HepG2 (cell line): ENCODE data around the gene PFKL. TPM values are rescaled to one million over a fixed set of nuclear protein-coding genes. Genes with fewer than 3 reads are reported as not detected.

Experiments used
- ATAC-seq: fragments of 200-7000 bp; cut with Tn5 transposase; 3 replicates; pipeline ENCODE4 v1.9.1; 2020; ENCODE audit warnings: mild to moderate bottlenecking, moderate library complexity
- BruUV-seq: library from RNA; stranded (reverse); fragments of 400-500 nt; replicated peaks from 2 replicates; lab custom pipeline; 2021; lab: Mats Ljungman, UMichigan
- CTCF ChIA-PET: fragments of 300-600 bp; formaldehyde crosslinking; extraction: SDS; loops from one replicate; lab custom pipeline; 2021; ENCODE audit warnings: low total read pairs, inconsistent platforms, low intra/inter-chr PET ratio; lab: Yijun Ruan, JAX
- POLR2A ChIA-PET: fragments of 350-600 bp; sonication (Branson Sonifier 250); formaldehyde crosslinking; loops from one replicate; lab custom pipeline; 2020; ENCODE audit warnings: antibody characterized with exemption, inconsistent platforms; lab: Yijun Ruan, JAX
- DNase-seq: peaks from one replicate; pipeline ENCODE4 v3.0.0-alpha.2; 2015; ENCODE audit warnings: low spot score
- FAIRE-seq: peaks from 3 replicates; lab custom pipeline; 2011; peaks lifted over from hg19 to GRCh38; lab: Jason Lieb, UNC
- H2AFZ ChIP-seq: one replicate; pipeline ENCODE4 v1.6.1; 2011; ENCODE audit warnings: low read length, inconsistent platforms
- H3K27ac ChIP-seq: fragments of 300-600 bp; 3 replicates; pipeline ENCODE4 v1.8.0; 2011; ENCODE audit warnings: mixed run types, mild to moderate bottlenecking, mixed read lengths, low read length, inconsistent platforms; ENCODE audit not compliant: insufficient read depth; ENCODE audit errors: extremely low read length
- H3K27me3 ChIP-seq, 2 experiments: fragments of 200-600 bp in 1 of 2; 2 replicates in 1 of 2; 3 replicates in 1 of 2; pipeline versions ENCODE4 v1.6.0 to v1.8.0; 2011; ENCODE audit warnings: low read length in 2 of 2, mild to moderate bottlenecking in 2 of 2, moderate library complexity in 2 of 2, inconsistent platforms in 1 of 2; ENCODE audit not compliant: insufficient read depth in 2 of 2, control insufficient read depth in 1 of 2
- H3K36me3 ChIP-seq, 2 experiments: fragments of 200-600 bp in 1 of 2; replicated peaks in 1 of 2; 2 replicates in 1 of 2; 3 replicates in 1 of 2; pipeline versions ENCODE4 v1.5.1 to v1.8.0; 2011; ENCODE audit warnings: low read length in 2 of 2, inconsistent platforms in 1 of 2; ENCODE audit not compliant: insufficient read depth in 2 of 2, control insufficient read depth in 1 of 2
- H3K4me1 ChIP-seq: 2 replicates; pipeline ENCODE4 v1.5.1; 2012; ENCODE audit warnings: low read length, inconsistent platforms; ENCODE audit not compliant: insufficient read depth
- H3K4me2 ChIP-seq: 2 replicates; pipeline ENCODE4 v1.6.0; 2011; ENCODE audit warnings: low read depth, low read length, inconsistent platforms
- H3K4me3 ChIP-seq, 3 experiments: fragments of 200-600 bp in 1 of 3; sonication (generic), shearing (Covaris generic) in 1 of 3; replicated peaks in 1 of 3; 2 replicates each; pipeline ENCODE4 v1.5.1; 2011 to 2016; ENCODE audit warnings: low read length in 3 of 3, inconsistent platforms in 2 of 3, low read depth in 2 of 3, mild to moderate bottlenecking in 2 of 3, control low read depth in 1 of 3, mixed read lengths in 1 of 3; ENCODE audit not compliant: insufficient read depth in 1 of 3
- H3K79me2 ChIP-seq: one replicate; pipeline ENCODE4 v1.6.1; 2011; ENCODE audit warnings: low read length, inconsistent platforms; ENCODE audit not compliant: insufficient read depth
- H3K9ac ChIP-seq: 2 replicates; pipeline ENCODE4 v1.6.0; 2011; ENCODE audit warnings: mild to moderate bottlenecking, low read depth, low read length, inconsistent platforms; ENCODE audit not compliant: insufficient read depth
- H3K9me3 ChIP-seq: 2 replicates; pipeline ENCODE4 v1.5.1; 2012; ENCODE audit warnings: mild to moderate bottlenecking, low read length
- H4K20me1 ChIP-seq: 2 replicates; pipeline ENCODE4 v1.6.0; 2011; ENCODE audit warnings: inconsistent platforms, mild to moderate bottlenecking, low read length, moderate library complexity; ENCODE audit not compliant: insufficient read depth
- NFKB2 ChIP-seq: sonication (generic); formaldehyde crosslinking; IDR thresholded peaks from 2 replicates; pipeline ENCODE4 v1.4.0; 2020; ENCODE audit warnings: missing genetic modification reagents, borderline replicate concordance
- PATZ1 ChIP-seq: sonication (generic); formaldehyde crosslinking; IDR thresholded peaks from 2 replicates; pipeline ENCODE4 v1.4.0; 2020; ENCODE audit warnings: missing genetic modification reagents
- PITX1 ChIP-seq: sonication (generic); formaldehyde crosslinking; IDR thresholded peaks from 2 replicates; pipeline ENCODE4 v1.5.1; 2020; ENCODE audit warnings: mild to moderate bottlenecking, missing genetic modification reagents
- RFX5 ChIP-seq: IDR thresholded peaks from 2 replicates; pipeline ENCODE4 v1.6.1; 2011; ENCODE audit warnings: low read depth, low read length, improper control_type of control experiment
- TBX2 ChIP-seq: sonication (generic); formaldehyde crosslinking; IDR thresholded peaks from 2 replicates; pipeline ENCODE4 v1.5.0; 2020; ENCODE audit warnings: missing genetic modification reagents, mild to moderate bottlenecking, borderline replicate concordance
- TFAP4 ChIP-seq: sonication (generic); IDR thresholded peaks from 2 replicates; pipeline ENCODE4 v1.6.1; 2016; ENCODE audit warnings: low read depth, borderline replicate concordance
- ZBTB37 ChIP-seq: sonication (generic); formaldehyde crosslinking; IDR thresholded peaks from 2 replicates; pipeline ENCODE4 v1.4.0; 2020; ENCODE audit warnings: mild to moderate bottlenecking, missing genetic modification reagents
- ZNF136 ChIP-seq: sonication (generic); formaldehyde crosslinking; IDR thresholded peaks from 2 replicates; pipeline ENCODE4 v1.8.1; 2022; ENCODE audit warnings: low read depth, mild to moderate bottlenecking, moderate library complexity, missing genetic modification reagents
- ZNF687 ChIP-seq: sonication (generic); formaldehyde crosslinking; IDR thresholded peaks from 2 replicates; pipeline ENCODE4 v1.5.1; 2020; ENCODE audit warnings: mild to moderate bottlenecking, missing genetic modification reagents, moderate library complexity
- ZNF773 ChIP-seq: sonication (generic); formaldehyde crosslinking; IDR thresholded peaks from 2 replicates; pipeline ENCODE4 v1.4.0; 2020; ENCODE audit warnings: missing genetic modification reagents, borderline replicate concordance
- ZXDC ChIP-seq: sonication (generic); formaldehyde crosslinking; IDR thresholded peaks from 2 replicates; pipeline ENCODE4 v1.5.0; 2020; ENCODE audit warnings: mild to moderate bottlenecking, missing genetic modification reagents
- WGBS: methylation state at CpG from one replicate; pipeline ENCODE4 v1.1.6; 2017; ENCODE audit warnings: low lambda C conversion rate; 5-methylcytosine and 5-hydroxymethylcytosine counted together
- in situ Hi-C: cut with HindIII; loops from 2 replicates; pipeline ENCODE4 v1.10.0; 2017; ENCODE audit warnings: low pct_unique_long_range_greater_than_20kb; ENCODE audit not compliant: extremely low pct_ligation_motif_present
- intact Hi-C: fragments of 100-400 bp; cut with micrococcal nuclease; formaldehyde crosslinking; loops from one replicate; pipeline ENCODE4 v1.10.0; 2022; ENCODE audit not compliant: unreplicated experiment
- polyA plus RNA-seq, 8 experiments: library from polyadenylated mRNA; depleted of rRNA in 3 of 8; stranded (reverse) in 7 of 8; unstranded in 1 of 8; fragments of >200 nt; fragmentation: Illumina TruSeq in 4 of 8; extraction: Trizol in 4 of 8; gene quantifications; 2 replicates each; pipeline versions ENCODE4 v1.2.1 to v1.2.3, GENCODE V29; 2011 to 2016; ENCODE audit warnings: low read depth in 4 of 8, missing spikeins in 1 of 8, mixed read lengths in 1 of 8; ENCODE audit not compliant: insufficient read depth in 1 of 8
- total RNA-seq, 5 experiments: library from RNA; depleted of rRNA; stranded (reverse); fragments of >200 nt; fragmentation: Illumina TruSeq; extraction: Trizol; gene quantifications; 2 replicates each; pipeline ENCODE4 v1.2.3, GENCODE V29; 2016; ENCODE audit warnings: low read depth in 1 of 5

The PFKL gene
- total and polyA plus RNA-seq, 2 of the 13 experiments (the other 11 are each of a cell fraction or from before 2014, with no cell fraction given): 92.8 to 106 TPM

- Histone ChIP-seq H3K36me3 (no peaks in the 10 kb centered on the region), H3K9ac (peak overlapping the region; percentile 18; the same call in 1 of the 2 replicates), H3K27ac (no peak overlapping the region), H3K27me3 (peaks cover 13 to 49% of the 10 kb centered on the region in 2 experiments), H2AFZ (no peak overlapping the region), H3K4me2 (peak overlapping the region; percentile 67), H3K9me3 (no peaks in the 10 kb centered on the region), H4K20me1 (no peaks in the 10 kb centered on the region), H3K4me1 (peaks cover 43% of the 10 kb centered on the region), H3K4me3 (peak overlapping the region in 1 of 3 experiments; percentile 61; a peak in 2 of 6 replicates), H3K79me2 (no peaks in the 10 kb centered on the region)
- BruUV-seq: no TSS peak
- FAIRE-seq (no peak), ATAC-seq (peak; percentile 5), DNase-seq (no peak)
- in situ Hi-C loops (no loop called here), intact Hi-C loops (no loop called here)
- CTCF ChIA-PET: no interaction called here
- POLR2A ChIA-PET: no interaction called here
- WGBS: 24% methylated on average over 9 of the region's 26 CpGs
- TF ChIP-seq ZBTB37 (CRISPR knock-in tag): no peak
- TF ChIP-seq ZNF773 (CRISPR knock-in tag): no peak
- 0 out of 2 replicates have a peak, but pooled peaks have one; percentile 22 for TF ChIP-seq PATZ1
- TF ChIP-seq RFX5: no peak
- no peak for TF ChIP-seq TFAP4
- peak; percentile 9; the same call in 1 of the 2 replicates for TF ChIP-seq TBX2
- no peak for TF ChIP-seq ZXDC (CRISPR knock-in tag)
- TF ChIP-seq ZNF136 (CRISPR knock-in tag): no peak
- TF ChIP-seq PITX1 (CRISPR knock-in tag): no peak
- no peak for TF ChIP-seq NFKB2 (CRISPR knock-in tag)
- TF ChIP-seq ZNF687 (CRISPR knock-in tag): peak; percentile 61
These were observed 5.3 kb upstream of the PFKL start for GRCh38 chr21:44294391-44295162.
